ENCODE data around the gene RAD18. TPM values are rescaled to one million over a fixed set of nuclear protein-coding genes. Genes with fewer than 3 reads are reported as not detected.

Gene RAD18
- total RNA-seq, 3 donors from 2014 or later (not counting 1 experiment from before 2014, with no cell fraction given) = 19.8 to 23.3 (median 22.5) TPM

- no peaks in the 10 kb centered on the region for H3K9me3 ChIP-seq (ENCODE audit: control insufficient read depth, insufficient read depth, low read length)
- peaks cover 5% of the 10 kb centered on the region for H3K4me1 ChIP-seq (ENCODE audit: control insufficient read depth, insufficient read depth, low read length)
- 24% methylated on average over 15 of the region's 15 CpGs for WGBS (ENCODE audit: insufficient coverage)
- no peak overlapping the region for H3K4me3 ChIP-seq (ENCODE audit: low read length)
- no peaks in the 10 kb centered on the region for H3K36me3 ChIP-seq (ENCODE audit: control insufficient read depth, insufficient read depth, low read length)
- no peak overlapping the region for H3K27ac Mint-ChIP-seq
- intact Hi-C loops (cut with micrococcal nuclease) = loop anchor here (1.0 kb wide), 1 partner anchor 314 kb away; no protein-coding TSS in a partner anchor
- H3K4me1 Mint-ChIP-seq = no peaks in the 10 kb centered on the region
- H3K27ac ChIP-seq (ENCODE audit: low read length) = no peak overlapping the region
- peak overlapping the region; percentile 6 for H3K4me3 Mint-ChIP-seq
- DNase-seq = peak; percentile 35 to 76
- no peaks in the 10 kb centered on the region for H3K27me3 Mint-ChIP-seq (ENCODE audit: low read depth in 2 of 2)
- TF ChIP-seq CTCF (IDR thresholded peaks at IDR 0.05) = peak; percentile 64
- no peaks in the 10 kb centered on the region for H3K27me3 ChIP-seq (ENCODE audit: control insufficient read depth, insufficient read depth, low read length)
- no peaks in the 10 kb centered on the region for H3K9me3 Mint-ChIP-seq
- no peaks in the 10 kb centered on the region for H3K36me3 Mint-ChIP-seq
- ATAC-seq = peak; percentile 79 to 94 (median 92)
Measured at GRCh38 chr3:8987645-8988383, 24.5 kb upstream of the RAD18 start.

- TF ChIP-seq CTCF (IDR thresholded peaks at IDR 0.05) = no peak
- Mint-ChIP-seq H3K4me3 (no peak overlapping the region), H3K27ac (no peak overlapping the region)
Measured at GRCh38 chr3:8987226-8987625, 24.0 kb upstream of the RAD18 start.

GRCh38 chr3:8986741-8987140 is 23.5 kb upstream of the RAD18 start:
- intact Hi-C loops (cut with micrococcal nuclease) = no loop called here
- no peaks in the 10 kb centered on the region for H3K9me3 ChIP-seq (ENCODE audit: control insufficient read depth, insufficient read depth, low read length)
- H3K27ac ChIP-seq (ENCODE audit: low read length) = no peak overlapping the region
- H3K27me3 Mint-ChIP-seq (ENCODE audit: low read depth in 2 of 2) = peaks cover 4% of the 10 kb centered on the region in 2 donors
- no peaks in the 10 kb centered on the region for H3K4me1 Mint-ChIP-seq
- H3K9me3 Mint-ChIP-seq = no peaks in the 10 kb centered on the region
- H3K27ac Mint-ChIP-seq = no peak overlapping the region
- H3K36me3 Mint-ChIP-seq = no peaks in the 10 kb centered on the region
- ATAC-seq (no peak), DNase-seq (no peak)
- H3K4me1 ChIP-seq (ENCODE audit: control insufficient read depth, insufficient read depth, low read length) = peaks cover 5% of the 10 kb centered on the region
- H3K27me3 ChIP-seq (ENCODE audit: control insufficient read depth, insufficient read depth, low read length) = no peaks in the 10 kb centered on the region
- 89% methylated on average over 4 of the region's 6 CpGs for WGBS (ENCODE audit: insufficient coverage)
- no peak for TF ChIP-seq CTCF (IDR thresholded peaks at IDR 0.05)
- H3K4me3 Mint-ChIP-seq = no peak overlapping the region
- H3K4me3 ChIP-seq (ENCODE audit: low read length) = no peak overlapping the region
- no peaks in the 10 kb centered on the region for H3K36me3 ChIP-seq (ENCODE audit: control insufficient read depth, insufficient read depth, low read length)

More at GRCh38 chr3:8987226-8987625, 24.0 kb upstream of the RAD18 start:
- H3K36me3 Mint-ChIP-seq = no peaks in the 10 kb centered on the region
- 82% methylated on average over 6 of the region's 6 CpGs for WGBS (ENCODE audit: insufficient coverage)
- no peaks in the 10 kb centered on the region for H3K36me3 ChIP-seq (ENCODE audit: control insufficient read depth, insufficient read depth, low read length)
- peaks cover 5% of the 10 kb centered on the region for H3K4me1 ChIP-seq (ENCODE audit: control insufficient read depth, insufficient read depth, low read length)
- H3K9me3 Mint-ChIP-seq = no peaks in the 10 kb centered on the region
- H3K4me3 ChIP-seq (ENCODE audit: low read length) = no peak overlapping the region
- H3K27ac ChIP-seq (ENCODE audit: low read length) = no peak overlapping the region
- DNase-seq (no peak), ATAC-seq (no peak)
- H3K27me3 Mint-ChIP-seq (ENCODE audit: low read depth in 2 of 2) = peaks cover 0 to 3% of the 10 kb centered on the region in 2 donors
- intact Hi-C loops (cut with micrococcal nuclease) = no loop called here
- no peaks in the 10 kb centered on the region for H3K9me3 ChIP-seq (ENCODE audit: control insufficient read depth, insufficient read depth, low read length)
- no peaks in the 10 kb centered on the region for H3K27me3 ChIP-seq (ENCODE audit: control insufficient read depth, insufficient read depth, low read length)
- no peaks in the 10 kb centered on the region for H3K4me1 Mint-ChIP-seq

Measured in natural killer cell (primary cell).